Measurements from ENCODE around the gene ESYT3. TPM values are rescaled to one million over a fixed set of nuclear protein-coding genes. Genes with fewer than 3 reads are reported as not detected.

The ESYT3 gene
- total and polyA plus RNA-seq, 2 experiments from 2014 or later, result 3.5 to 8.2 TPM

DNA sequence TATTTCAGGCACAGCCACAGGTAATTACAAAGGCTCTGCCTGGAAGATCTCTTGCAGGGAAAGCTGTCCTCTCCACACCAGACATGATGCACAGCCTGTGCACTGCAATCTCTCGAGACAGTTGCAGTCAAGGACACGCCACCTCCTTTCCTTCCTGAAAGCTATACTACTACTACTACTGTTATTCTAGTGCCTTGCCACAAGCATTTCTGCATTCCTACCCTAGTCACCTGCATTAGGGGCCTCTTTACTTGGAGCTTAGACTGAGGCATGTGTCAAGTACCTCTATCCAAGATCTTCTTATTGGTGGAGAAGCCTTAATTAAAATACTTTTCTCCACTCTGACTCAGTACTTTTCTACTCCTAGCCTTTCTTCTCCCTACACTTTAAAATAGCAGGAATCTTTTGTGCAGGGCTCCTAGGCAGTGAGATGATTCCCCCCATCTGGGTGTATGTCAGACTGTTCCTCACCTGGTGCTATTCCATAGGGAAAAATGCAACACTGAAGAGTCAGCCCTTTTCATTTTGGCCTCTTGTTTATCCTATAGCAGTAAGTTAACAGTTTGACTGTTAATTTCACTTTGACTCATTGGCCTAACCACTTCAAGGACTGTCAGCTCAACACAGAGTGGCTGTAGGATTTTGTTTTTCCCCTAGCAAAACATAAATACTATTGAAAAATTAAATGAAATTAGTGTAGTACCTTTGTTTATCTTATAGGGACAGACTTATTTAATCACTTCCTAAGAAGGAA is 78.9 kb downstream of the ESYT3 start:
- H3K27ac Mint-ChIP-seq, result no peak overlapping the region

More for the DNA sequence above, 78.9 kb downstream of the ESYT3 start:
- Mint-ChIP-seq H3K4me3 (no peak overlapping the region), H3K9me3 (peaks cover 25% of the 10 kb centered on the region), H3K27me3 (ENCODE audit: insufficient read depth, low read depth, poor library complexity) (peaks cover 12% of the 10 kb centered on the region), H3K36me3 (ENCODE audit: low read depth) (peaks cover 30% of the 10 kb centered on the region), H3K4me1 (peaks cover 13% of the 10 kb centered on the region)
- no peak overlapping the region for H3K4me2 ChIP-seq
- peaks cover 15% of the 10 kb centered on the region; the same call in 1 of the 2 replicates for H3K36me3 ChIP-seq (ENCODE audit: insufficient read depth)
- H3K4me3 ChIP-seq, result no peak overlapping the region
- ATAC-seq, result peak; percentile 59
- no peaks in the 10 kb centered on the region for H3K79me2 ChIP-seq (replicated peaks; ENCODE audit: insufficient read depth)
- H4K20me1 ChIP-seq (replicated peaks; ENCODE audit: insufficient read depth), result no peaks in the 10 kb centered on the region
- DNase-seq (ENCODE audit: low spot score), result peak; percentile 9
- H2AFZ ChIP-seq, result no peak overlapping the region
- H3K27me3 ChIP-seq (ENCODE audit: insufficient read depth), result no peaks in the 10 kb centered on the region
- H3F3A ChIP-seq (replicated peaks; ENCODE audit: low read depth), result no peaks in the 10 kb centered on the region
- peaks cover 9% of the 10 kb centered on the region; the same call in 1 of the 2 replicates for H3K4me1 ChIP-seq (ENCODE audit: insufficient read depth)
- 0 out of 2 replicates have a peak, but pooled peaks cover 6% of the 10 kb centered on the region for H3K9me2 ChIP-seq (ENCODE audit: insufficient read depth)
- no peak overlapping the region for H3K27ac ChIP-seq (ENCODE audit: low read depth)
- TF ChIP-seq, protein P1, sequence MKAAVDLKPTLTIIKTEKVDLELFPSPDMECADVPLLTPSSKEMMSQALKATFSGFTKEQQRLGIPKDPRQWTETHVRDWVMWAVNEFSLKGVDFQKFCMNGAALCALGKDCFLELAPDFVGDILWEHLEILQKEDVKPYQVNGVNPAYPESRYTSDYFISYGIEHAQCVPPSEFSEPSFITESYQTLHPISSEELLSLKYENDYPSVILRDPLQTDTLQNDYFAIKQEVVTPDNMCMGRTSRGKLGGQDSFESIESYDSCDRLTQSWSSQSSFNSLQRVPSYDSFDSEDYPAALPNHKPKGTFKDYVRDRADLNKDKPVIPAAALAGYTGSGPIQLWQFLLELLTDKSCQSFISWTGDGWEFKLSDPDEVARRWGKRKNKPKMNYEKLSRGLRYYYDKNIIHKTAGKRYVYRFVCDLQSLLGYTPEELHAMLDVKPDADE (IDR thresholded peaks at IDR 0.05), result no peak
- no peak for TF ChIP-seq EZH2 (IDR thresholded peaks at IDR 0.05; ENCODE audit: low read depth, unreplicated experiment)
- no peak for TF ChIP-seq STAT1 (IDR thresholded peaks at IDR 0.05; ENCODE audit: unreplicated experiment)
- TF ChIP-seq, protein P2, sequence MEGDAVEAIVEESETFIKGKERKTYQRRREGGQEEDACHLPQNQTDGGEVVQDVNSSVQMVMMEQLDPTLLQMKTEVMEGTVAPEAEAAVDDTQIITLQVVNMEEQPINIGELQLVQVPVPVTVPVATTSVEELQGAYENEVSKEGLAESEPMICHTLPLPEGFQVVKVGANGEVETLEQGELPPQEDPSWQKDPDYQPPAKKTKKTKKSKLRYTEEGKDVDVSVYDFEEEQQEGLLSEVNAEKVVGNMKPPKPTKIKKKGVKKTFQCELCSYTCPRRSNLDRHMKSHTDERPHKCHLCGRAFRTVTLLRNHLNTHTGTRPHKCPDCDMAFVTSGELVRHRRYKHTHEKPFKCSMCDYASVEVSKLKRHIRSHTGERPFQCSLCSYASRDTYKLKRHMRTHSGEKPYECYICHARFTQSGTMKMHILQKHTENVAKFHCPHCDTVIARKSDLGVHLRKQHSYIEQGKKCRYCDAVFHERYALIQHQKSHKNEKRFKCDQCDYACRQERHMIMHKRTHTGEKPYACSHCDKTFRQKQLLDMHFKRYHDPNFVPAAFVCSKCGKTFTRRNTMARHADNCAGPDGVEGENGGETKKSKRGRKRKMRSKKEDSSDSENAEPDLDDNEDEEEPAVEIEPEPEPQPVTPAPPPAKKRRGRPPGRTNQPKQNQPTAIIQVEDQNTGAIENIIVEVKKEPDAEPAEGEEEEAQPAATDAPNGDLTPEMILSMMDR (conservative IDR thresholded peaks at IDR 0.05; ENCODE audit: low read depth in 2 of 2), result no peak
- TF ChIP-seq JUNB (IDR thresholded peaks at IDR 0.05; ENCODE audit: unreplicated experiment), result no peak
- no peak for TF ChIP-seq CREB1 (CRISPR knock-in tag; IDR thresholded peaks at IDR 0.05; ENCODE audit: low read depth)
- TF ChIP-seq, protein P3, sequence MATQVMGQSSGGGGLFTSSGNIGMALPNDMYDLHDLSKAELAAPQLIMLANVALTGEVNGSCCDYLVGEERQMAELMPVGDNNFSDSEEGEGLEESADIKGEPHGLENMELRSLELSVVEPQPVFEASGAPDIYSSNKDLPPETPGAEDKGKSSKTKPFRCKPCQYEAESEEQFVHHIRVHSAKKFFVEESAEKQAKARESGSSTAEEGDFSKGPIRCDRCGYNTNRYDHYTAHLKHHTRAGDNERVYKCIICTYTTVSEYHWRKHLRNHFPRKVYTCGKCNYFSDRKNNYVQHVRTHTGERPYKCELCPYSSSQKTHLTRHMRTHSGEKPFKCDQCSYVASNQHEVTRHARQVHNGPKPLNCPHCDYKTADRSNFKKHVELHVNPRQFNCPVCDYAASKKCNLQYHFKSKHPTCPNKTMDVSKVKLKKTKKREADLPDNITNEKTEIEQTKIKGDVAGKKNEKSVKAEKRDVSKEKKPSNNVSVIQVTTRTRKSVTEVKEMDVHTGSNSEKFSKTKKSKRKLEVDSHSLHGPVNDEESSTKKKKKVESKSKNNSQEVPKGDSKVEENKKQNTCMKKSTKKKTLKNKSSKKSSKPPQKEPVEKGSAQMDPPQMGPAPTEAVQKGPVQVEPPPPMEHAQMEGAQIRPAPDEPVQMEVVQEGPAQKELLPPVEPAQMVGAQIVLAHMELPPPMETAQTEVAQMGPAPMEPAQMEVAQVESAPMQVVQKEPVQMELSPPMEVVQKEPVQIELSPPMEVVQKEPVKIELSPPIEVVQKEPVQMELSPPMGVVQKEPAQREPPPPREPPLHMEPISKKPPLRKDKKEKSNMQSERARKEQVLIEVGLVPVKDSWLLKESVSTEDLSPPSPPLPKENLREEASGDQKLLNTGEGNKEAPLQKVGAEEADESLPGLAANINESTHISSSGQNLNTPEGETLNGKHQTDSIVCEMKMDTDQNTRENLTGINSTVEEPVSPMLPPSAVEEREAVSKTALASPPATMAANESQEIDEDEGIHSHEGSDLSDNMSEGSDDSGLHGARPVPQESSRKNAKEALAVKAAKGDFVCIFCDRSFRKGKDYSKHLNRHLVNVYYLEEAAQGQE (IDR thresholded peaks at IDR 0.05; ENCODE audit: unreplicated experiment), result no peak
- TF ChIP-seq EZH2phosphoT487 (IDR thresholded peaks at IDR 0.05; ENCODE audit: unreplicated experiment), result no peak
- TF ChIP-seq, protein P4, sequence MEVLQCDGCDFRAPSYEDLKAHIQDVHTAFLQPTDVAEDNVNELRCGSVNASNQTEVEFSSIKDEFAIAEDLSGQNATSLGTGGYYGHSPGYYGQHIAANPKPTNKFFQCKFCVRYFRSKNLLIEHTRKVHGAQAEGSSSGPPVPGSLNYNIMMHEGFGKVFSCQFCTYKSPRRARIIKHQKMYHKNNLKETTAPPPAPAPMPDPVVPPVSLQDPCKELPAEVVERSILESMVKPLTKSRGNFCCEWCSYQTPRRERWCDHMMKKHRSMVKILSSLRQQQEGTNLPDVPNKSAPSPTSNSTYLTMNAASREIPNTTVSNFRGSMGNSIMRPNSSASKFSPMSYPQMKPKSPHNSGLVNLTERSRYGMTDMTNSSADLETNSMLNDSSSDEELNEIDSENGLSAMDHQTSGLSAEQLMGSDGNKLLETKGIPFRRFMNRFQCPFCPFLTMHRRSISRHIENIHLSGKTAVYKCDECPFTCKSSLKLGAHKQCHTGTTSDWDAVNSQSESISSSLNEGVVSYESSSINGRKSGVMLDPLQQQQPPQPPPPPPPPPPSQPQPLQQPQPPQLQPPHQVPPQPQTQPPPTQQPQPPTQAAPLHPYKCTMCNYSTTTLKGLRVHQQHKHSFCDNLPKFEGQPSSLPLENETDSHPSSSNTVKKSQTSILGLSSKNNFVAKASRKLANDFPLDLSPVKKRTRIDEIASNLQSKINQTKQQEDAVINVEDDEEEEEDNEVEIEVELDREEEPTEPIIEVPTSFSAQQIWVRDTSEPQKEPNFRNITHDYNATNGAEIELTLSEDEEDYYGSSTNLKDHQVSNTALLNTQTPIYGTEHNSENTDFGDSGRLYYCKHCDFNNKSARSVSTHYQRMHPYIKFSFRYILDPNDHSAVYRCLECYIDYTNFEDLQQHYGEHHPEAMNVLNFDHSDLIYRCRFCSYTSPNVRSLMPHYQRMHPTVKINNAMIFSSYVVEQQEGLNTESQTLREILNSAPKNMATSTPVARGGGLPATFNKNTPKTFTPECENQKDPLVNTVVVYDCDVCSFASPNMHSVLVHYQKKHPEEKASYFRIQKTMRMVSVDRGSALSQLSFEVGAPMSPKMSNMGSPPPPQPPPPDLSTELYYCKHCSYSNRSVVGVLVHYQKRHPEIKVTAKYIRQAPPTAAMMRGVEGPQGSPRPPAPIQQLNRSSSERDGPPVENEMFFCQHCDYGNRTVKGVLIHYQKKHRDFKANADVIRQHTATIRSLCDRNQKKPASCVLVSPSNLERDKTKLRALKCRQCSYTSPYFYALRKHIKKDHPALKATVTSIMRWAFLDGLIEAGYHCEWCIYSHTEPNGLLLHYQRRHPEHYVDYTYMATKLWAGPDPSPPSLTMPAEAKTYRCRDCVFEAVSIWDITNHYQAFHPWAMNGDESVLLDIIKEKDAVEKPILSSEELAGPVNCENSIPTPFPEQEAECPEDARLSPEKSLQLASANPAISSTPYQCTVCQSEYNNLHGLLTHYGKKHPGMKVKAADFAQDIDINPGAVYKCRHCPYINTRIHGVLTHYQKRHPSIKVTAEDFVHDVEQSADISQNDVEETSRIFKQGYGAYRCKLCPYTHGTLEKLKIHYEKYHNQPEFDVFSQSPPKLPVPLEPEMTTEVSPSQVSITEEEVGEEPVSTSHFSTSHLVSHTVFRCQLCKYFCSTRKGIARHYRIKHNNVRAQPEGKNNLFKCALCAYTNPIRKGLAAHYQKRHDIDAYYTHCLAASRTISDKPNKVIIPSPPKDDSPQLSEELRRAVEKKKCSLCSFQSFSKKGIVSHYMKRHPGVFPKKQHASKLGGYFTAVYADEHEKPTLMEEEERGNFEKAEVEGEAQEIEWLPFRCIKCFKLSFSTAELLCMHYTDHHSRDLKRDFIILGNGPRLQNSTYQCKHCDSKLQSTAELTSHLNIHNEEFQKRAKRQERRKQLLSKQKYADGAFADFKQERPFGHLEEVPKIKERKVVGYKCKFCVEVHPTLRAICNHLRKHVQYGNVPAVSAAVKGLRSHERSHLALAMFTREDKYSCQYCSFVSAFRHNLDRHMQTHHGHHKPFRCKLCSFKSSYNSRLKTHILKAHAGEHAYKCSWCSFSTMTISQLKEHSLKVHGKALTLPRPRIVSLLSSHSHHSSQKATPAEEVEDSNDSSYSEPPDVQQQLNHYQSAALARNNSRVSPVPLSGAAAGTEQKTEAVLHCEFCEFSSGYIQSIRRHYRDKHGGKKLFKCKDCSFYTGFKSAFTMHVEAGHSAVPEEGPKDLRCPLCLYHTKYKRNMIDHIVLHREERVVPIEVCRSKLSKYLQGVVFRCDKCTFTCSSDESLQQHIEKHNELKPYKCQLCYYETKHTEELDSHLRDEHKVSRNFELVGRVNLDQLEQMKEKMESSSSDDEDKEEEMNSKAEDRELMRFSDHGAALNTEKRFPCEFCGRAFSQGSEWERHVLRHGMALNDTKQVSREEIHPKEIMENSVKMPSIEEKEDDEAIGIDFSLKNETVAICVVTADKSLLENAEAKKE (CRISPR knock-in tag; IDR thresholded peaks at IDR 0.05), result no peak
- no peak for TF ChIP-seq ZNF331 (CRISPR knock-in tag; IDR thresholded peaks at IDR 0.05; ENCODE audit: low read depth)
- no peak for TF ChIP-seq POLR2AphosphoS5 (IDR thresholded peaks at IDR 0.05; ENCODE audit: low read depth)
- no peak for TF ChIP-seq ZNF114 (CRISPR knock-in tag; IDR thresholded peaks at IDR 0.05)
- TF ChIP-seq NANOG (IDR thresholded peaks at IDR 0.05; ENCODE audit: borderline replicate concordance), result no peak
